NCI-H524 (cell line): Measurements from ENCODE around the gene HLA-DOB.
A peak's percentile ranks its signal among the peaks of the same experiment; 100 is the strongest.
"Not testable (repeated sequence)": the region's sequence is repeated elsewhere in the genome, so short reads cannot be mapped to it uniquely, and the experiment has no call there.

Experiments used
- DNase-seq, 2 experiments: peaks; one replicate each; lab custom pipeline; 2025; lab: John Stamatoyannopoulos, UW

HLA-DOB gene

DNA sequence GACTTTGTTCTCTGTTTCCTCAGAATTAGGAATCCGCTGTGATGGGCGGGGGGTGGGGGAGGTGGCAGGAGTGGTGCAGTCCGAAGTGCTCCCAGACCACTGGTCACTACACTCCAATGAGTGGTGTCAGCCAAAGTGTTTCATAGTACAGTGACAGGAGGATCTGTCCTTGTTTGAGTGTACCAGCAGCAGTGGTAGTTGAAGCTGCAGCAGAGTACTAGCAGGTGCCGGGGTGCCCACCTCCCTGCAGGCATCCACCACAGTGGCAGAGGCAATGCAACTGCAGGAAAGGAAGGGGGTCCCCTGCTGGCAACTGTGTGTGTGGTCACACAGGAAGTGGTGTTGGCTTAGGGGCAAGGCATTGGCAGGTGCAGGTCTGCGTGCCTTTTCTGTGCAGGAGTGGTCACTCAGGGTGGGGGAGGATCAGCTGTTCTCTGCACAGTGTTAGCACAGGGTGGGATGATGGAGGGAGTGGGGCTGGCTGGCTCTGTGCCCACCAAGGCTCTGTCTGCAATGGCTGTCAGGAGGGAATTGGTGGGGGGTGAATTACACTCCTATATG, 9.7 kb downstream of the HLA-DOB start:
- DNase-seq: no peak

DNA sequence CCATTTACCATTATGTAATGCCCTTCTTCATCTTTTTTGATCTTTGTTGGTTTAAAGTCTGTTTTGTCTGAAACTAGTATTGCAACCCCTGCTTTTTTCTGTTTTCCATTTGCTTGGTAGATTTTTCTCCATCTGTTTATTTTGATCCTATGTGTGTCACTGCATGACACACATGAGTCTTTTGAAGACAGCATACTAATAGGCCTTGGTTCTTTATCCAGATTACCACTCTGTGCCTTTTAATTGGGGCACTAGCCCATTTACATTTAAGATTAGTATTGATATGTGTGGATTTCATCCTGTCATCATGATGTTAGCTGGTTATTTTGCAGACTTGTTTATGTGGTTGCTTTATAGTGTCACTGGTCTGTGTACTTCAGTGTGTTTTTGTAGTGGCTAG, 11.4 kb downstream of the HLA-DOB start:
- DNase-seq: not testable (repeated sequence)

DNA sequence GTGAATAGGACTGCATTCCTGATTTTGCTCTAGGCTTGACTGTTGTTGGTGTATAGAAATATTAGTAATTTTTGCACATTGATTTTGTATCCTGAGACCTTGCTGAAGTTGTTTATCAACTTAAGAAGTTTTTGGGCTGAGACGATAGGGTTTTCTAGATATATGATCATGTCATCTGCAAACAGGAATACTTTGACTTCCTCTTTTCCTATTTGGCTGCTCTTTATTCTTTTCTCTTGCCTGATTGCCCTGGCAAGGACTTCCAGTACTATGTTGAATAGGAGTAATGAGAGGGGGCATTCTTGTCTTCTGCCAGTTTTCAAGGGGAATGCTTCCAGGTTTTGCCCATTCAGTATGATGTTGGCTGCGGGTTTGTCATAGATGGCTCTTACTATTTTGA, 13.4 kb downstream of the HLA-DOB start:
- DNase-seq: no peak

DNA sequence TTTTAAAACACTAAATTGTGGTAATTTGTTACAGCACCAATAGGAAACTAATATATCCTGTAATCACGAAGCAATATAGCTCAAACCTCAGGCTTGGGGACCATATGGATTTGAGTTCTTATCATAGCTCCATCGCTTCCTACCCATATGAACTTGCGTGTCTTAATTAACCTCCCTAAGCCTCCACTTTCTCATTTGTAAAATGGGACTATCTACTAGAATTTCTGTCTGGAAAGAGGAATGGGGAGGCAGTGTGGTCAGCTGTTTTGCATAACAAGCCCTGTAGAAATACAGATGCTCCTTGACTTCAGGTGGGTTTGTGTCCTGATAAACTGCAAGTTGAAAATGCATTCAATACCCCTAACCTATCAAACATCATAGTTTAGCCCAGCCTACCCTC, 17.1 kb downstream of the HLA-DOB start:
- no peak for DNase-seq

DNA sequence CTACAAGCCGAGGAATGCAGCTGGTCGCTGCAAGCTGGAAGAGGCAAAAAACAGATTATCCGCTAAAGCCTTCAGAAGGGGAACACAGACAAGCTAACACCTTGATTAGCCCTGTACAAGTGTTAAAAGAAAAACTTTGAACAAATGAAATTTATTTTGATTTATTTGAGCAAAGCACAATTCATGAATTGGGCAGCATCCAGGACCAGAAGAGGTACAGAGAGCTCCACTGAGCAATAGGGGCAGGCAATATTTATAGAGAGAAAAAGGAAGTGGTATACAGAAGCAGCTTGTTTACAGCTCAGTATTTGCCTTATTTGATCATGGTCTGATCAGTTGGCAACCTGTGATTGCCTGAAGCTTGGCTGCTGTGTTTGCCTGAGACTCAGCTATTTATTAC, 17.6 kb downstream of the HLA-DOB start:
- no peak for DNase-seq

DNA sequence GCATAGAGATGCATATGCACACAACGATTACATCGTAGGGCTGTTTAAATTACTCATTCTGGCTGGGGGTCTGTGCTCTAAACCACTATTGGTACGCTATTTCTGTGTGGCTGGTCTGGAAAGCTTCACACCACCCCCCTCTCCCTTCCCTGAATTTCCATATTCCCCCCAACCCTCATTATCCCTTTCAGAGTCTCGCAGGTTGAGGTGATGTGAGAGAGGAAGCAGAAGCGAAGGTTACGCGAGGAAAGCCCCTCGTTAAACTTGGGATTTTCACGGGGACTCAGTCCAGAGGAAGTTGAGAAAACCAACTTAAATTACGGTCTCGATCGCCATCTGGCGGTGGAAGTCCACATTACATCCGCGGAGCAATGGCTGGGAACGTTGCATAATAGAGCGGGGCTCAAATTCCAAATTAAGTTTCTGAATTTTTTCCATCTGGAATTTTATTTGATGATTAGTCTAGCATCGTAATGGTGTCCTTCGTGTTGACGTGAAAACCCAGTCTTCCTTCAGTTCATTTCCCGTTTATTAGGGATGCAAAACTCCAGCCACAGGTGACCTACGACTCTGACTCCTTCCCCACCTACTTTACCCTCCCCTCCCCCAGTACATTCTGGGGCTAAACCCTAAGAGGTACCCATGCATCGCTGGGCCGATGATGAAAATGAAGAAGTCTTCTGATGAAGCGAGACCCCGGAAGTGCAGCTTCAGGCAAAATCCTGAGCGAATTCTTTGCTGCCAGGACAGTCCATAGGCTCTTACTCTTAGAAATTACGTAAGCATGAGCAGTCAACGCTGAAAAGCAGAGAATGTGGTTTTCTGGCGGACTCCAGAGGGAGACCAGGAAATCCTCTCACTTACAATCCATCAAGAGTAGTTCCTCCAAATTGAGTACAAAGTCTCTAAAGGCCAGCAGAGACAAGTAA, 19.7 kb downstream of the HLA-DOB start:
- DNase-seq: peak; percentile 30 to 66

DNA sequence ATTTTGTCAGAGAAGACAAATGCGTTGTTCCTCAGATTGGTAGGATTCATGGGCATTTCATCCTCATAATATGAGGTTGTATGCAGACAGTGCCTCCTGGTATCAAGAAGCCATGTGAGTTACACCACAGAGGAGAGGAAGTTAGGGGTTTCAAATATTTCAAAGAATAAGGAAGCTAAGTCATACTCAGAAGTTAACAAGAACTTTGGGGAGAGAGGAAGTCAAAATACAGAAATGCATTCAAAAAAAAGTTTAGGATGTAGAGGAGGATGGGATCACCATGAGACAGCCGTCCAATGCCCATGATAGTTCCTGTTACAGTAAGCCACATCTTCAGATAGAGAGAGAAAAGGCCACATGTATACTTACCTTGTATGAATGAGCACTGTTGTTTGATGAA, 22.3 kb downstream of the HLA-DOB start:
- no peak for DNase-seq

DNA sequence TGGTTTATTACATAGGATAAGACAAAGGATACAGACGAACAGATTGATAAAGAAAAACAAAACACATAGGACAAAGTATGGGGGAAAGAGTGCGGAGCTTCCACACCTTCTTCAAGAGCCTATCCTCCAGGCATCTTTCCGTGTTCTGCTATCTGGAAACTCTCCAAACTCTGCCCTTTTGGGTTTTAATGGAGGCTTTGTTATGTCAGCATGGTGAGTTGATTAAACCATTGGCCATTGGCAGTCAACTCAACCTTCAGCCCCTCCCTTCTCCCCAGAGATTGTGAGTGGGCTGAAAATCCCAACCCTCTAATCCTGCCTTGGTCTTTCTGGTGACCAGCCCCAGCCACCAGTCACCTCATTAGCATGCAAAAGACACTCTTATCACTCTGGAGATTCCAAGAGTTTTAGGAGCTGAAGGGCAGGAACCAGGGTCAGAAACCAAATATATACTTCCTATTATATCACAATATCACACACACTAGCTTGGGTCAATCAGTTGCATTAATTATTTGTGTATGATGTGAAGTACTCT, 23.8 kb downstream of the HLA-DOB start:
- DNase-seq: no peak

DNA sequence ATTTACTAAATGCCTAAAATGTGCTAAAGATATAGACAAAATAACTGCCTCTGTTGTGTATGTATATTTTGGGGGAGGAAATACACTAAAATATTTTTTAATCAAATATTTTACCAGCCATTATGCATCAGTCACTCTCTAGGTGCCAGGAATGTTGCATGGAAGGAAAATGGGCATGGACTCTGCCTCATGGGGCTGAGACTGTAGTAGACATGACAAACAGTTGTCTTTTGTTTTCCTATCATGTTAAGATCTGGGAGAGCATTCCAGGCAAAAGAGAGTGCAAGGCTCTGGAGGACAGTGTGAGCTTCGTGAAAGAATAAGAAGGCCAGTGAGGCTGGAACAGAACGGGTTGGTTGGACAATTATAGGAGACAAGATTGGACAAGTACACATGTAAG, 26.5 kb downstream of the HLA-DOB start:
- no peak for DNase-seq

DNA sequence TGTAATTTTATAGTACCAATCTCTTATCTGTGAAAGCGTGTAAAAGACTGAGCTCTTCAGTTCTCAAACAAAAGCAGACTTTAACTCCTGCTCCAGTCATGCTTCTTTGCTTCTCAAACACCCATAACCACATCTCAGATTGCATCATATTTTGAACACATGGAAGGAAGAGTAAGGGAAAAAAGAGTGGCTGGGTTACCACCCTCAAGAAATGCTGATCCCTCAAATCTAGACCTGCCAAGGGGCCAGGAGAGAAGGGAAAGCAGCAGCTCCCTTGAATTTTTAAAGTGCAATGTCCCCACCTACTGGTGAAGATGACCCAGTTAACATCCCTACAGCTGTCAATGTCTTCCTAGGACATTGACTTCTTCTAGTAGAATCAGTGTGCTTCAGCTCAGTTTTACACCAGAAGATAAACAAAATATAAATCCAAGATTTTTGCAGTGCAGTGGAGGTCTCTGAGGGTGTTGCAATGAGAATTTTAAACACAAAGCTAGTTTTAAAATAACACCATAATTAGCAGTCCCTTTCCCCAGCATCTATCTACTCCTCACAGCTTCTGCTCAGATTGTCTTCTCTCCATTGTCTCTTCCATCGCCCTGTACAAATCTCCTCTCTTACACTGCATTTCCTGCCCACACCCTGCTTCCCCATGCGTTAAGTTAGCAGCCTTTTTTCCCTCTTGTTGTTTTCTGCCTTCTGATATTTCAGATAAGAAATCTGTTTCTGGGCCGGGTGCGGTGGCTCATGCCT, 30.8 kb downstream of the HLA-DOB start:
- peak; percentile 44 to 56 for DNase-seq

DNA sequence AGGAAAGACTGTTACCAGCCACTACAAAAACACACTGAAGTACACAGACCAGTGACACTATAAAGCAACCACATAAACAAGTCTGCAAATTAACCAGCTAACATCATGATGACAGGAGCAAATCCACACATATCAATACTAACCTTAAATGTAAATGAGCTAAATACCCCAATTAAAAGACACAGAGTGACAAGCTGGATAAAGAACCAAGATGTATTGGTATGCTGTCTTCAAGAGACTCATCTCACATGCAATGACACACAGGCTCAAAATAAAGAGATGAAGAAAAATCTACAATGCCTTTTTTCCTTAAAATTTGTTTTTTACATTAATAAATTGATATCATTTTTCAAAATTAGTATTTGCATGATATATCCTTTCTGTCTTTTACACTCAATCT, 33.9 kb downstream of the HLA-DOB start:
- not testable (repeated sequence) for DNase-seq

DNA sequence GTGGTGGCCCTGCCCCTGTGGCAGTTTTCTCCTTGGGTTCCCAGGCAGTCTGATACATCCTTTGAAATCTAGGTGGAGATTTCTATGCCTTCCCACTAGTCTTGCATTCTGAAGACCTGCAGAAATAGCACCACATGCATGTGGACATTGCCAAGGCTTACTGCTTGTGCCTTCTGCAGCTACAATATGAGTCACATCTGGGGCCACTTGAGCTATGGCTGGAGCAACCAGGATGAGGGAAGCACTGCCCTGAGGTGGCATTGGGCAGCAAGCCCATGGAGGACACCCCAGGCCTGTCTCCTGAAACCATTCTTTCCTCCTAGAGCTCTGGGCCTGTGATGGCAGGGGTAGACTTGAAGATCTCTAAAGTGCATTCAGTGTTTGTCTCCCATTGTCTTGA, 37.8 kb downstream of the HLA-DOB start:
- DNase-seq: no peak

DNA sequence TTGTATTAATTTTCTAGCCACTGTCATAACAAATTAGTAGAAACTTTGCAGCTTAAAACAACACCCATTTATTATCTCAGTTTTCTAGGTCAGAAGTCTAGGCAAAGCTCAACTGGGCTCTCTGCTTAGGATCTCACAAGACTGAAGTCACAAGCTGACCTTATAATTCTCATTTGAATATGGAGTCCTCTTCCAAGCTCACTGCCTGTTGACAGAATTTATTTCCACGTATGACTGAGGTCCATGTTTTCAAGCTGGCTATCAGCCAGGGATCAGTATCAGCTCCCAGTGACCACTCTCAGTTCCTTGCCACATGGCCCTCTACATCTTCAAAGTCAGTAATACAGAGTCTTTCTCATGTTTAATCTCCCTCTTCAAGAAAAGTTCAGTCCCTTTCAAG, 41.7 kb downstream of the HLA-DOB start:
- DNase-seq: no peak

DNA sequence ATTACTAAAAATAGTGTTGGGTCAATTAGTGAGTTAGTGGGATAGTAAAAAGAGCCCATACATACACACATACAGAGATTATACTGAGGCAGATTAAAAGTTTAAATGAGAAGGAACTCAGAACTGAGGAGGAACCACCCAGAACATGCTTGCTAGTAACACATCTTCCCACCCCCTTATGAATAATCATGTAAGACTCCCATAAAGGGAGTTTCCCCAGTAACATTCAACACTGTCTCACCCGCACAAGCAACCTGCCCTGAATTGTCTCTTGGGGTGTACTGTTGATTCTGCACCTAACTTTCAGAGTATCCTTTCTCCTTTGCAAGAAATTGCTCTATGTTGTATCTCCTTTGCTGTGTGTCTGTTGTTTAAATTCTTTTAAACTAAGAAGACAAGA, 42.4 kb downstream of the HLA-DOB start:
- no peak for DNase-seq

DNA sequence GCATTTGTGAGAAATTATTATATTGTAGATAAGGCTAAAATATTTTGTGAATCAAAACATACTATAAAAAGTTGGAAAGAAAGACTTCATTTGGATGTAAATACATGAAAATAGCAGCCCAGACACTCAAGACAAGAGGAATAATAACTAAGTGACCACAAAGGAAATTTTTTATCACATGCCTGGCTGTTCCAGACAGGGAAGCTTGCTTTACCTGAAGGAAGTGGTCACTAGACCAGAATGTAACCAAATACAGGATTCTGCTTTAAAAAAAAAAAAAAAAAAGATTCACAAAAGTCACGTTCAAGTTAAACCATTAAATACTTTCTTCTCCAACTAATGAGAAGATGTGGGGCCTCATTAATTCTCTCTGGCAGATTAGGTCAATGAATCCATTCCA, 44.1 kb downstream of the HLA-DOB start:
- DNase-seq: no peak

DNA sequence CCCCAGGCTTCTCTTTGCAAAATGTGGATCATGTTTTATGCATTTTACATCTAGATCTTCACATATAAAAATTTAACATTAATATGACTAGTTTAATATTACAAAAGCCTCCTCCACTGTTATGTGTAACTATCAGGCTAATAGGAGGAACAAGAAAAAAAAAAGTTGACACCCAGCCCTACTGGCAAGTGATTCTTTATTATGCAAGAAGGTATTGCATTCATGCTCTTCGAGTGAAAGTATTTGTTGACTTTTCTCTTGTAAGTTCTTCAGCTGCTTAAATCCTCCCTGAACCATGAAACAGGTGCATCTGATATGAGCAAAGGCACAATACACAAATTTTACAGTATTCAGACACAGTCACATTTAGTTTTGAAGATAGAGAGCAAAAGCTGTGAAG, 52.8 kb downstream of the HLA-DOB start:
- DNase-seq: no peak

DNA sequence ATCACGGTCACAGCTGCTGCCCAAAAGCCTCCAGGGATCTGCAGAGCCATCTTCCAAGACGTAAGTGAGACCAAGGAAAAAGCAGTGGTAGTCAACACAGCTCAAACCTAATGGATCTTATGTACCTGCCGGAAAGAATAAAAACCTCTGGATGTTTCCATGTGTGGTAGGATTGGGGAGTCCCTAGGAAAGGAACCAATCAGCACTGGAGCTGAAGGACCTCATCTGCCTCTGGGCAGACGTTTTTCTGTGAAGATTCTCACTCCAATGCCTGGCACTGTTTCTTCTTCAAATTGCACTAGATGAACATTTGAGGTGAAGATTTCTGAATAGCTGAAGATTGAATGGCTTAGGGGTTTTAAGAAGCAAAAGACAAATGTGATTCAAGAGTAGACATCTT, 53.4 kb downstream of the HLA-DOB start, which contains the start of gene HLA-DQB2:
HLA-DQB2 (minus strand) TSS at position 112 of the 400 bp plus-strand sequence; CDS start at position 50, 62 bp downstream.
- DNase-seq: no peak
